Measurements from ENCODE around the gene CRADD. TPM values are rescaled to one million over a fixed set of nuclear protein-coding genes. Genes with fewer than 3 reads are reported as not detected.

Gene CRADD
- total and polyA plus RNA-seq, 10 donors, result 5.5 to 58.7 (median 18.8) TPM

DNA sequence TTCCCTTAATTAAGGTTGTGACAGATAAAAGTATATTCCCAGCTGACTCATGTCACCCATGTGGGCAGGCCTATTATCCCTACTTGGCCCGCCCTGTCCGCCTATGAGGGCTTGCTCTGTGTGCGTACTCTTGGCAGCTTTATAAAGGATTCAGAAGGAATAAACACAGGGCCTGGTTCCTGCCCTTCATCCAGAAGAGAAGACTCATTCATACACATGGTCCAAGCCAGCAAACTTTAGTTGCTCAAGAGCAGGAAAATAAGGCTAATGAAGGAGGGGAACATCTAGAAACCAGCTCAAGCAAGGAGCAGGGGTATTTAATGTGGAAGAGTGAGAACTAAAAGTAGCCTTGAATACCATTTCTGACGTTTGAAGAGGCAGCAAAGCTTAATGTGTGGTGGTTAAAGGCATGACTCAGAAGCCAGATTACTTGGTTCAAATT is 141.9 kb downstream of the CRADD start:
- Histone ChIP-seq H3K4me3 (no peak overlapping the region), H3K27ac (peak overlapping the region in 7 of 8 donors; percentile 38 to 69 (median 54)), H3K4me1 (peaks cover 0 to 20% (median 6%) of the 10 kb centered on the region in 6 donors), H3K27me3 (replicated peaks in 1 of 7) (no peaks in the 10 kb centered on the region), H3K9me3 (no peaks in the 10 kb centered on the region), H3K36me3 (no peaks in the 10 kb centered on the region)
- 74 to 82% (median 77%) methylated on average over 4 of the region's 4 CpGs for WGBS, 5 donors
- intact Hi-C loops (cut with DNase I; ENCODE audit: low total_unique reads), result no loop called here
- peak in 1 of 3 donors; percentile 57 for TF ChIP-seq POLR2AphosphoS5 (IDR thresholded peaks at IDR 0.05)
- TF ChIP-seq POLR2A (IDR thresholded peaks at IDR 0.05), result no peak
- DNase-seq, result no peak

DNA sequence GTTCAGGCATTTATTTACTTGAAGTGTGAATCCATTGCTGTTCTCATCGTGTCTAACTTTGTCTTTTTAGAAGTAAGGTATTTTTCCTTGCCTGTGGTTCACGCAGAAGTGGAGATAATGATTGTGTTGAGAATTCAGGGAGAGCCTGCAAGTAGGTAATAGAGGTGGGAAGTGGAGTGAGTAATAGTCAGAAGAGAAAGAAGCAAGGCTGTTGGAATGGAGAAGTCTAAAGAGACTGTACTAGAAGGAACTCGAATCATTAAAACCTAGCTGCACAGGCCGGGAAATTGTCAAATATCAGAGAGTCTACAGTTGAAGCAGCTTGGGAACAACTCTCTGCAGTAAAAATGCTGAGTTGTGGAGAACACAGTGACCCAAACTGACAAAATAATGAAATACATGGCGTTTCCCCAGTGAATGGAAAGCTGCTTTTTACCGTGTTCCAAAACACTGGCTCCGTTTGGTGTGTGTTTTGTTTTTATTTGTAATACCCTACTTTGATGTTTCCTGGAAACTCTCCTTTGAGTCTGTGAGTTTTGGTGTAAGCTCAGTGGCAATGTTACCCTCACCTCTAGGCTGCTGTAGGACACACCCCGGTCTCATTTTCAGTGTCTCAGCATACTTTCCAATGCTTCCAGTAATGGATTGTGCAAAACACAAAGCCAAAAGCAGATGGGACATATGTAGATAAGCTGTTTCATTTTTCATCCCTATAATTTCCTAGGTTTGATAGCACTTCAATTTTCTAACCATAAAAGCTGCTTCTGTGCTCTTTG is 146.6 kb downstream of the CRADD start:
- Histone ChIP-seq H3K9me3 (no peaks in the 10 kb centered on the region), H3K27ac (peak overlapping the region in 5 of 8 donors; percentile 1 to 50 (median 44)), H3K4me1 (peaks cover 0 to 8% (median 3%) of the 10 kb centered on the region in 6 donors), H3K27me3 (replicated peaks in 1 of 7) (no peaks in the 10 kb centered on the region), H3K4me3 (no peak overlapping the region), H3K36me3 (no peaks in the 10 kb centered on the region)
- TF ChIP-seq, protein P1, sequence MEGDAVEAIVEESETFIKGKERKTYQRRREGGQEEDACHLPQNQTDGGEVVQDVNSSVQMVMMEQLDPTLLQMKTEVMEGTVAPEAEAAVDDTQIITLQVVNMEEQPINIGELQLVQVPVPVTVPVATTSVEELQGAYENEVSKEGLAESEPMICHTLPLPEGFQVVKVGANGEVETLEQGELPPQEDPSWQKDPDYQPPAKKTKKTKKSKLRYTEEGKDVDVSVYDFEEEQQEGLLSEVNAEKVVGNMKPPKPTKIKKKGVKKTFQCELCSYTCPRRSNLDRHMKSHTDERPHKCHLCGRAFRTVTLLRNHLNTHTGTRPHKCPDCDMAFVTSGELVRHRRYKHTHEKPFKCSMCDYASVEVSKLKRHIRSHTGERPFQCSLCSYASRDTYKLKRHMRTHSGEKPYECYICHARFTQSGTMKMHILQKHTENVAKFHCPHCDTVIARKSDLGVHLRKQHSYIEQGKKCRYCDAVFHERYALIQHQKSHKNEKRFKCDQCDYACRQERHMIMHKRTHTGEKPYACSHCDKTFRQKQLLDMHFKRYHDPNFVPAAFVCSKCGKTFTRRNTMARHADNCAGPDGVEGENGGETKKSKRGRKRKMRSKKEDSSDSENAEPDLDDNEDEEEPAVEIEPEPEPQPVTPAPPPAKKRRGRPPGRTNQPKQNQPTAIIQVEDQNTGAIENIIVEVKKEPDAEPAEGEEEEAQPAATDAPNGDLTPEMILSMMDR (IDR thresholded peaks at IDR 0.05 in 8 of 11, conservative IDR thresholded peaks at IDR 0.05 in 3 of 11), result no peak
- no peak for DNase-seq
- WGBS, 5 donors, result 65 to 89% (median 76%) methylated on average over 8 of the region's 8 CpGs
- intact Hi-C loops (cut with DNase I; ENCODE audit: low total_unique reads), result no loop called here

DNA sequence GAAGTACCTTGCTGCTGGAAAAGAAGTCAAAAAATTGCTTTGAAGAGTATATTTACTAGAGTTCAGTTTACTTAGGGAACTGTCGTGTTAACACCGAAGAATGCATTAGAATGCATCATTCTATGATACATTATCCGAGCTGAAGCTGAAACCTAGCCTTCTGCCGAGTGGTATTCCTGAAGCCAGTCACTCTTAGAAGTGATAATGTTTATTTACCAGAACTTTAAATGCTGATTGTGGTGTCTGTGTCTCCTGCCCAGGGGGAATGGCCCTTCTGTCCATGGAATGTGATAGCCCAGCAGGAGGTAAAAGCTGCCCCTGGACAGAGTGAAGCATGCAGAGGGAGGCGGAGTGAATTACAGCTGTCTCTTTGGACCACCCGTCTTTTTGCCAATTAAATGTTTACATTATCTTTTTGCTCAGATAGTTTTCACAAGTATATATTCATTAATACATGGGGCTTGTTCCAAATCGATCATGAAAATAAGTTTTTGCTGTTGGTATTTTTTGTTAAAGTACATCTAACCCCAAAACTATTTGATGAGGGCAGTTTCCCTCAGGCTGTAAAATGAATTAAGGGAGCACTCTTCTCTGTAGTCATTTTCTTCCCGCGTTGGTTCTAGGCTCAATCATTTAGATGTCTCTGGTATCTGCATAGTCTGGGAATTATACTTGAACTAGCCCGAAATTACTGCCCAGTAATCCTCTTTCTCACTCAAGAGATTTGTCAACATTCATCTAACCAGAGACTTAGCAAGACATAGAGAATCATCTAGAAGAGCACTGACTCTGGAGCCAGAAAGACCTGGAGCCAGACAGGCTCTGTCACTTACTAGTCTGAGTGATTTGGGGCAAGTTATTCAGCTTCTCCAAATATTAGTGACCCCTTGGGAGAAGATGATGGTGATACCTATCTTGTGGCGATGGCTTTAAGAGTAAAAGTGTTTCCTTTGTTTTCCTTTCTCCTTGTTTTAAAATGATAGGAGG is 147.6 kb downstream of the CRADD start:
- peak overlapping the region in 3 of 8 donors; percentile 39 to 46 (median 44) for H3K27ac ChIP-seq
- 90 to 96% (median 92%) methylated on average over 11 of the region's 11 CpGs for WGBS, 5 donors
- H3K9me3 ChIP-seq, result no peaks in the 10 kb centered on the region
- H3K36me3 ChIP-seq, result no peaks in the 10 kb centered on the region
- H3K4me3 ChIP-seq, result no peak overlapping the region
- peaks cover 0 to 8% (median 3%) of the 10 kb centered on the region in 6 donors for H3K4me1 ChIP-seq
- no peak for DNase-seq
- H3K27me3 ChIP-seq (replicated peaks in 1 of 7), result no peaks in the 10 kb centered on the region
- TF ChIP-seq POLR2AphosphoS5 (IDR thresholded peaks at IDR 0.05) (no peak), POLR2A (IDR thresholded peaks at IDR 0.05) (no peak)
- TF ChIP-seq, protein P1 (IDR thresholded peaks at IDR 0.05 in 8 of 11, conservative IDR thresholded peaks at IDR 0.05 in 3 of 11), result no peak
- intact Hi-C loops (cut with DNase I; ENCODE audit: low total_unique reads), result no loop called here

DNA sequence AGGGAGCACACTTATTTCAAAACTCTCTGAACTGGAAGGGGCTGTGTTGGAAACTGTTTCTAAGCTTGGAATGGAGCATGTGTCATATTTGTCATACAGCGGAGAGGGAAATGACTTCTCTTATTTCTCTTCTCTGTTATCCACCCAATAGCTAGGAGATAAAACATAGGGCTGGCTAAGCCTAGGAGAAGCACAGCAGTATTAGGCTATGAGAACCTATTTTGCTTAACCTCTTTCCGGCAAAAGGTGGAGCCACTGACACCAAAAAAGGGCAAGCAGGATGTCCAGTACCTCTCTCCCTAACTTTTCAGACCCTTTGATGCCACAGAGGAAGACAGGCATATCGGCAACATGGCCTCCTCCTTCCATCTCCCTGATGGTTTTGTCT is 148.3 kb downstream of the CRADD start:
- Histone ChIP-seq H3K27me3 (replicated peaks in 1 of 7) (no peaks in the 10 kb centered on the region), H3K36me3 (no peaks in the 10 kb centered on the region), H3K9me3 (no peaks in the 10 kb centered on the region), H3K4me1 (peaks cover 0 to 8% (median 3%) of the 10 kb centered on the region in 6 donors), H3K27ac (peak overlapping the region in 2 of 8 donors; percentile 32 to 41), H3K4me3 (no peak overlapping the region)
- 86 to 93% (median 92%) methylated on average over 3 of the region's 3 CpGs for WGBS, 5 donors
- intact Hi-C loops (cut with DNase I; ENCODE audit: low total_unique reads), result no loop called here
- no peak for DNase-seq
- TF ChIP-seq POLR2A (IDR thresholded peaks at IDR 0.05) (no peak), POLR2AphosphoS5 (IDR thresholded peaks at IDR 0.05) (no peak)
- TF ChIP-seq, protein P1 (IDR thresholded peaks at IDR 0.05 in 8 of 11, conservative IDR thresholded peaks at IDR 0.05 in 3 of 11), result no peak
